Stomach smooth muscle (tissue), 2 donors: ENCODE data around the gene LIPC.

Experiments used
- H3K27ac ChIP-seq: one replicate; pipeline ENCODE4 v1.7.0; 2013; ENCODE audit warnings: mild to moderate bottlenecking, low read length, inconsistent platforms
- H3K27me3 ChIP-seq, 2 donors: one replicate each; pipeline ENCODE4 v1.7.0; 2013; ENCODE audit warnings: low read length in 2 of 2; ENCODE audit not compliant: insufficient read depth in 2 of 2, control insufficient read depth in 1 of 2
- H3K36me3 ChIP-seq, 2 donors: one replicate each; pipeline ENCODE4 v1.7.0; 2013; ENCODE audit warnings: low read length in 2 of 2; ENCODE audit not compliant: control insufficient read depth in 2 of 2, insufficient read depth in 2 of 2
- H3K4me1 ChIP-seq: one replicate; pipeline ENCODE4 v1.7.0; 2013; ENCODE audit warnings: low read length; ENCODE audit not compliant: control insufficient read depth, insufficient read depth
- H3K4me3 ChIP-seq, 2 donors: one replicate each; pipeline ENCODE4 v1.7.0; 2013; ENCODE audit warnings: low read length in 2 of 2
- H3K9ac ChIP-seq, 2 donors: one replicate each; pipeline ENCODE4 v1.7.0; 2013; ENCODE audit warnings: low read length in 2 of 2, mild to moderate bottlenecking in 1 of 2
- H3K9me3 ChIP-seq, 2 donors: one replicate each; pipeline ENCODE4 v1.7.0; 2013; ENCODE audit warnings: low read length in 2 of 2; ENCODE audit not compliant: control insufficient read depth in 2 of 2
- donor health status: healthy.
- donor health status: Pancreatic carcinoma.

LIPC gene

DNA sequence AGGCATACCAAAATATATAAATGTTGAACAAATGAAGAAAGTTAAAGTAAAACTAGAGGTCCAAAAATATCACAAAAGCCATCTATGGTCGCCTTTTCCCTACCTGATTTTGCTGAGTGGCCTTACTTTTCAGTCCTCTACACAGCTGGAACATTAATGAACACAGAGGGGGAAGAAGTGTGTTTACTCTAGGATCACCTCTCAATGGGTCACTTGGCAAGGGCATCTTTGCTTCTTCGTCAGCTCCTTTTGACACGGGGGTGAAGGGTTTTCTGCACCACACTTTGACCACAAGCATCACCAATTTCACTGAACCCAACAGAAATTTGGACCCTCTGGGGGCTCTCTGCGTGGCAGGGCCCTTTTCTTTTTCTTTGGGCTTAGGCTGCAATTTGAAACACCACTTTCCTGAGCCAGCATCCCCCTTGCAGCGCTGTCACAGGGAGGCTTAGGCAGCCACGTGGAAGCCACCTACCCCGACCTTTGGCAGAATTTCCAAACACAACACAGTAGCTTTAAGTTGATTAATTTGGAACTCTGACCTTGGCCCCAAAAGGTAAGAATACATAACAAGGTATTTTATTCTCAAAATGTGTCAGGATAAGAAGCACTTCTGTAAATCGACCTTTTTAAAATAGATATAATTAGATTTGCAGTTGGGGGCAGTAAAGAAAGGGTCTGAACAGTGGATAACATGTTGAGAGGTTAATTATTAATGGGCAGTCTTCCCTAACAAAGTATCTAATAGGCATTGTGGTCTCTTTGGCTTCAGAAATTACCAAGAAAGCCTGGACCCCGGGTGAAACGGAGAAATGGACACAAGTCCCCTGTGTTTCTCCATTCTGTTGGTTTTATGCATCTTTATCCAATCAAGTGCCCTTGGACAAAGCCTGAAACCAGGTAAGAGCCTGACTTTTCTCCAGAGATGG is at the start of gene LIPC:
Gene LIPC, plus strand, starts transcription at position 771 of the 929 bp plus-strand sequence. Its CDS starts 42 bp downstream, at position 813.
- Histone ChIP-seq H3K9me3 (no peaks in the 10 kb centered on the region), H3K36me3 (no peaks in the 10 kb centered on the region), H3K9ac (no peak within 1 kb of the TSS), H3K27ac (no peak within 1 kb of the TSS), H3K4me1 (no peaks in the 10 kb centered on the region), H3K27me3 (no peaks in the 10 kb centered on the region), H3K4me3 (no peak within 1 kb of the TSS)

GRCh38 chr15:58383876-58384275 is 47.9 kb upstream of the LIPC start:
- Histone ChIP-seq H3K36me3 (no peaks in the 10 kb centered on the region), H3K4me3 (no peak overlapping the region), H3K9me3 (no peaks in the 10 kb centered on the region), H3K9ac (no peak overlapping the region), H3K27me3 (no peaks in the 10 kb centered on the region), H3K27ac (no peak overlapping the region), H3K4me1 (no peaks in the 10 kb centered on the region)

DNA sequence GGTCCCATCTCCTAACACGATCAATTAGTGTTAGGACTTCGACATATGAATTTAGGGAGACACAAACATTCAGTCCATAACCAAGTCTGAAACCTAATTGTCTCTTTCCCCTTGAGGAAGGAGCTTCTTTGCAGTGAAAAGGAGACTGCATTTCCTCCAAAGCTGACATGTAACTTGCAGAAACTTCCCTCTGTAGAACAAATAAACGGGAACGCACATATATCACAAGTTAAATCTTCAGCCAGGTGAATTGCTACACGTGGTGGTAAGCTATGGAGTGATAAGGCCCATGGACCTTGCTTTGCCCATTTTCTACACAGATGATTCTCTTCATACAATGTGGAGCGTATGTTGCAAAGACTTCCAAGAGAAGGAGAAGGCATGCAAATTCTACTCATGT is 47.1 kb upstream of the LIPC start:
- Histone ChIP-seq H3K27ac (no peak overlapping the region), H3K4me3 (no peak overlapping the region), H3K9ac (no peak overlapping the region), H3K4me1 (no peaks in the 10 kb centered on the region), H3K27me3 (no peaks in the 10 kb centered on the region), H3K9me3 (no peaks in the 10 kb centered on the region), H3K36me3 (no peaks in the 10 kb centered on the region)

DNA sequence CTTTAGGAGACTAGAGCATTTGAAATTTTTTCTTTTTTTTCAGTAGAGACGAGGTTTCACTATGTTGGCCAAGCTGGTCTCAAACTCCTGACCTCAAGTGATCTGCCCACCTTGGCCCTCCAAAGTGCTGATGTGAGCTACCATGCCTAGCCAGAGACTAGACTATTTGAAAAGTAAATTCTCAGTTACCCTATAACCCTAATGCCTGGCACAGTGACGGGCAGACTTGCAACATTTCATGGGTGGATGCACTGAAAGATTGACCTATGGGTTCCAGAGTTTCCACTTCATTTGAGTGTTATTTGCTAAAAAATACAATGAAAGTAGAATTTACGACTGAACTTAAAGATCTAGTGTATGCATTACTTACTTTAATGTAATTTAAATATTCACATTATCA is 45.7 kb upstream of the LIPC start:
- Histone ChIP-seq H3K36me3 (no peaks in the 10 kb centered on the region), H3K9me3 (no peaks in the 10 kb centered on the region), H3K4me1 (no peaks in the 10 kb centered on the region), H3K27ac (no peak overlapping the region), H3K9ac (no peak overlapping the region), H3K4me3 (no peak overlapping the region), H3K27me3 (no peaks in the 10 kb centered on the region)

- Histone ChIP-seq H3K27me3 (no peaks in the 10 kb centered on the region), H3K36me3 (no peaks in the 10 kb centered on the region), H3K9me3 (no peaks in the 10 kb centered on the region), H3K27ac (no peak overlapping the region), H3K4me3 (no peak overlapping the region), H3K4me1 (no peaks in the 10 kb centered on the region), H3K9ac (no peak overlapping the region)
Observed at GRCh38 chr15:58386641-58387040, 45.1 kb upstream of the LIPC start.

- H3K27ac ChIP-seq = no peak overlapping the region
- H3K9ac ChIP-seq = no peak overlapping the region
- H3K4me3 ChIP-seq = no peak overlapping the region
- H3K4me1 ChIP-seq = no peaks in the 10 kb centered on the region
- no peaks in the 10 kb centered on the region for H3K36me3 ChIP-seq
- no peaks in the 10 kb centered on the region for H3K27me3 ChIP-seq
- H3K9me3 ChIP-seq = no peaks in the 10 kb centered on the region
Observed at GRCh38 chr15:58387130-58387529, 44.7 kb upstream of the LIPC start.

DNA sequence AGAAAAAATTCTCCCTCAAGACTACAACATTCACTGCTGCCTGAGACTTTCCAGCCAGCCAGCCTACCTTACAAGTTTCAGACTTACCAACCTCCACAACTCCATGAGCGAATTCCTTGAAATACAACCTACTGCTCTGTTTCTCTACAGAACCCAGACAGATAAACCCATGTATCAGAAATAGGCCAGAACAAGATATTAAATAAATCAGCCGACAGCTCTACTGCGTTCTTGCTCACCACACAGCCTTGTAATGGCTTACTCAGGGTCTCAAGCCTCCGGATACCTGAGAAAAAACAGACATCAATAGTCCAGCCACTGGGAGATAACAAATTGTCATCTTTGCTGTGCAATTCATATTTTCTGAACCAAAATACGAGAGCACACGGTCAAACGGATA is 43.6 kb upstream of the LIPC start:
- H3K27me3 ChIP-seq = no peaks in the 10 kb centered on the region
- H3K36me3 ChIP-seq = no peaks in the 10 kb centered on the region
- H3K4me3 ChIP-seq = no peak overlapping the region
- no peak overlapping the region for H3K9ac ChIP-seq
- no peaks in the 10 kb centered on the region for H3K9me3 ChIP-seq
- no peaks in the 10 kb centered on the region for H3K4me1 ChIP-seq
- no peak overlapping the region for H3K27ac ChIP-seq

GRCh38 chr15:58390118-58390517 is 41.7 kb upstream of the LIPC start:
- no peak overlapping the region for H3K4me3 ChIP-seq
- H3K27ac ChIP-seq = no peak overlapping the region

GRCh38 chr15:58390655-58391054 is 41.1 kb upstream of the LIPC start:
- H3K27me3 ChIP-seq = no peaks in the 10 kb centered on the region
- no peak overlapping the region for H3K4me3 ChIP-seq
- H3K9me3 ChIP-seq = no peaks in the 10 kb centered on the region
- no peaks in the 10 kb centered on the region for H3K36me3 ChIP-seq
- H3K4me1 ChIP-seq = no peaks in the 10 kb centered on the region
- H3K27ac ChIP-seq = no peak overlapping the region
- H3K9ac ChIP-seq = no peak overlapping the region

More at GRCh38 chr15:58390118-58390517, 41.7 kb upstream of the LIPC start:
- Histone ChIP-seq H3K4me1 (no peaks in the 10 kb centered on the region), H3K36me3 (no peaks in the 10 kb centered on the region), H3K9ac (no peak overlapping the region), H3K9me3 (no peaks in the 10 kb centered on the region), H3K27me3 (no peaks in the 10 kb centered on the region)

DNA sequence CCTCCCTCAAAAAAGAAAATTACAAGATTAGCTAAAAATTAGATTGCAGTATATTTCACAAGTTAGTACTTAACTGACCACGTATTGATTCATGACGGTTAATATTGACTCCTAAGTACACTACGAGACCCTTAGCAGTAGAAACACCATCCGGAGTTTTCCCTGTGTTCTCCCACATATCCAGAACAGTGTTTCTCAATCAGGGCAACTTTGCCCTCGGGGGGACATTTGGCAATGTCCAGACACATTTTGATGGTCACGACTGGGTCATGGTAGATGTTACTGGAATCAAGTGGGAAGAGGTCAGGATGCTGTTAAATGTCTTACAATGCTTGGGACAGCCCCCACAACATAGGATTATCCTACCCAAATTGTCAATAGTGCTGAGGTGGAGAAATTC is 40.7 kb upstream of the LIPC start:
- Histone ChIP-seq H3K27me3 (no peaks in the 10 kb centered on the region), H3K27ac (no peak overlapping the region), H3K36me3 (no peaks in the 10 kb centered on the region), H3K9ac (no peak overlapping the region), H3K4me3 (no peak overlapping the region), H3K9me3 (no peaks in the 10 kb centered on the region), H3K4me1 (no peaks in the 10 kb centered on the region)

- H3K9ac ChIP-seq = no peak overlapping the region
- H3K27ac ChIP-seq = no peak overlapping the region
- no peaks in the 10 kb centered on the region for H3K9me3 ChIP-seq
Observed at GRCh38 chr15:58392141-58392540, 39.6 kb upstream of the LIPC start.

More at GRCh38 chr15:58392141-58392540, 39.6 kb upstream of the LIPC start:
- no peaks in the 10 kb centered on the region for H3K36me3 ChIP-seq
- H3K4me3 ChIP-seq = no peak overlapping the region
- no peaks in the 10 kb centered on the region for H3K4me1 ChIP-seq
- no peaks in the 10 kb centered on the region for H3K27me3 ChIP-seq
